Calu3 (cell line): ENCODE data around the gene CCDC92B. TPM values are rescaled to one million over a fixed set of nuclear protein-coding genes. Genes with fewer than 3 reads are reported as not detected.

Experiments used
- BruUV-seq: library from RNA; stranded (reverse); fragments of 400-500 nt; replicated peaks from 2 replicates; lab custom pipeline; 2021; lab: Mats Ljungman, UMichigan
- CTCF ChIA-PET: fragments of 300-600 bp; sonication (Branson Sonifier 250); formaldehyde crosslinking; loops from one replicate; lab custom pipeline; 2022; ENCODE audit warnings: antibody characterized with exemption; lab: Charles Lee
- DNase-seq: peaks from one replicate; pipeline ENCODE4 v3.0.0; 2022
- H3K27ac Mint-ChIP-seq: one replicate; pipeline ENCODE4 v1.8.0; 2022; ENCODE audit warnings: mixed read lengths; ENCODE audit not compliant: unreplicated experiment
- H3K27me3 Mint-ChIP-seq: one replicate; pipeline ENCODE4 v1.8.0; 2022; ENCODE audit warnings: mixed read lengths; ENCODE audit not compliant: unreplicated experiment
- H3K36me3 Mint-ChIP-seq: one replicate; pipeline ENCODE4 v1.8.0; 2022; ENCODE audit warnings: mild to moderate bottlenecking, moderate library complexity, mixed read lengths; ENCODE audit not compliant: insufficient read depth, unreplicated experiment
- H3K4me1 Mint-ChIP-seq: one replicate; pipeline ENCODE4 v1.8.0; 2022; ENCODE audit warnings: mild to moderate bottlenecking, low read depth, mixed read lengths; ENCODE audit not compliant: unreplicated experiment
- H3K4me3 Mint-ChIP-seq: one replicate; pipeline ENCODE4 v1.8.0; 2022; ENCODE audit warnings: mild to moderate bottlenecking, low read depth, moderate library complexity, mixed read lengths; ENCODE audit not compliant: unreplicated experiment
- H3K9me3 Mint-ChIP-seq: one replicate; pipeline ENCODE4 v1.8.0; 2022; ENCODE audit warnings: low read depth, mixed read lengths; ENCODE audit not compliant: unreplicated experiment
- intact Hi-C: fragments of 100-400 bp; cut with micrococcal nuclease; formaldehyde crosslinking; loops from one replicate; pipeline ENCODE4 v1.10.0; 2022; ENCODE audit not compliant: unreplicated experiment
- total RNA-seq: library from RNA; stranded (reverse); gene quantifications from 2 replicates; pipeline ENCODE4 v1.2.3, GENCODE V29; 2022
- TF ChIP-seq, protein P1 (sequence below): fragments of 200-600 bp; IDR thresholded peaks from one replicate; pipeline ENCODE4 v1.8.0; 2022; ENCODE audit warnings: antibody characterized with exemption; ENCODE audit not compliant: unreplicated experiment

The CCDC92B gene
- total RNA-seq, 1 experiment from 2014 or later = not detected

DNA sequence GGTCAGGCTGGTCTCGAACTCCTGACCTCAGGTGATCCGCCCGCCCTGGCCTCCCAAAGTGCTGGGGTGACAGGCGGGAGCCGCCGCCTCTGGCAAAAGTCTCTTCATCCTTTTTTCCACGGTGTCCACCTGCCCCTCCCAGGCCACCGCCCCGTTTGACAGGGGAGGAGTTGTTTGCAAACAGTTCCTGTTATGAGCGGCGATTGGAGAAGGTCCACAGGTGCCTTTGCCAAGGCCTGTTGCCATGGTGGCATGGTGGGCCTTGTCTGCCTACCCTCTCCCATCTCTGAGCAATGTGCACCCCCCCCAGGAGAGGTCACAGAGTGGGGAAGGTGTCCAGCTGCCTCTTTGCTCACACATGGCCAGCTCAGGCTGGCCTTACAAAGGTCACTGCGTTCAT lies 30.8 kb upstream of the CCDC92B start:
- Mint-ChIP-seq H3K36me3 (no peaks in the 10 kb centered on the region), H3K27ac (no peak overlapping the region), H3K4me3 (no peak overlapping the region), H3K9me3 (no peaks in the 10 kb centered on the region), H3K4me1 (peaks cover 6% of the 10 kb centered on the region), H3K27me3 (peaks cover 69% of the 10 kb centered on the region)
- CTCF ChIA-PET = no interaction called here
- no peak for DNase-seq
- no TSS peak for BruUV-seq
- intact Hi-C loops = no loop called here
- TF ChIP-seq, protein P1, sequence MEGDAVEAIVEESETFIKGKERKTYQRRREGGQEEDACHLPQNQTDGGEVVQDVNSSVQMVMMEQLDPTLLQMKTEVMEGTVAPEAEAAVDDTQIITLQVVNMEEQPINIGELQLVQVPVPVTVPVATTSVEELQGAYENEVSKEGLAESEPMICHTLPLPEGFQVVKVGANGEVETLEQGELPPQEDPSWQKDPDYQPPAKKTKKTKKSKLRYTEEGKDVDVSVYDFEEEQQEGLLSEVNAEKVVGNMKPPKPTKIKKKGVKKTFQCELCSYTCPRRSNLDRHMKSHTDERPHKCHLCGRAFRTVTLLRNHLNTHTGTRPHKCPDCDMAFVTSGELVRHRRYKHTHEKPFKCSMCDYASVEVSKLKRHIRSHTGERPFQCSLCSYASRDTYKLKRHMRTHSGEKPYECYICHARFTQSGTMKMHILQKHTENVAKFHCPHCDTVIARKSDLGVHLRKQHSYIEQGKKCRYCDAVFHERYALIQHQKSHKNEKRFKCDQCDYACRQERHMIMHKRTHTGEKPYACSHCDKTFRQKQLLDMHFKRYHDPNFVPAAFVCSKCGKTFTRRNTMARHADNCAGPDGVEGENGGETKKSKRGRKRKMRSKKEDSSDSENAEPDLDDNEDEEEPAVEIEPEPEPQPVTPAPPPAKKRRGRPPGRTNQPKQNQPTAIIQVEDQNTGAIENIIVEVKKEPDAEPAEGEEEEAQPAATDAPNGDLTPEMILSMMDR = no peak

DNA sequence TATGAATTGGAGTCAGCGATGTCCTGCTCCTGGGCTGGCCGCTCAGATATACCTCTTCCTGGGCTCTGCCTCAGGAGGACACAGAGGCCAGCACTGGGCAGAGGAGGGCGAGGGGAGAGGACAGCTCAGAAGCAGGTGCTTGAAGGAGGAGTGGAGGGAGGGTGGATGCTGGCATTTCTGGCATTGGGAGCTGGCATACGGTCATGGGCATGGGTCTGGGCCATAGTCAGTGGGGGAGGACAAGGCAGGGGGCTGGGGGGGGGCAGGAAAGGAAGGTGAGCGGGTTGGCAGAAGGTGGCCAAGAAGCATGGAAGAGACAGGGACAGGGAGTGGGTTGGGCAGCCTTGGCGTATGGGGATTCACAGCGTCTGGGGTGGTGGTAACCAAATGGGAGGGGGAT lies 30.1 kb upstream of the CCDC92B start:
- CTCF ChIA-PET = interaction anchor here (1.0 kb wide), 1 partner anchor 12 kb away, joined by 3 read pairs; no protein-coding TSS in a partner anchor

DNA sequence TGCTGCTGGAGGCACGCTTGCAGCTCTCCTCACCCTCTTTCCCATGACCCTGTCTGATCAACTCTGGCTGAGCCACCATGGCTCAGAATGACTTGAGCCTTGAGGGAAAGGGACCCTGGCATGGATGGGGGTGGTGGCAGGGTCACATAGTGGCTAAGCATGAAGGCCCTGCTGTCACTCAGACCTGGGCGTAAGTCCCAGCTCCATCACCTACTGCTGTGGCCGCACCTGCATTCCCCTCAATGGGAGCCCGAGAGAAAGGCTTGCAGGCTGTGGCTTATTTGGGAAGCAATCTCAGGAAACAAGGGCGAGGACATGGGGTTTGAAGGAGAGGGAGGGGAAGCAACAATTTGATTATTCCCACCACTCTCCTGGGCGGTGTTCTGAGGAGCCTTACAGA lies 29.0 kb upstream of the CCDC92B start:
- CTCF ChIA-PET = interaction anchor here (0.6 to 1.0 kb wide), 2 partner anchors 9 to 14 kb away, joined by 3 to 4 read pairs; no protein-coding TSS in a partner anchor

More for the DNA sequence above, 30.1 kb upstream of the CCDC92B start:
- intact Hi-C loops = no loop called here
- no peaks in the 10 kb centered on the region for H3K9me3 Mint-ChIP-seq
- TF ChIP-seq, protein P1 = no peak
- DNase-seq = no peak
- peaks cover 76% of the 10 kb centered on the region for H3K27me3 Mint-ChIP-seq
- no TSS peak for BruUV-seq
- no peak overlapping the region for H3K4me3 Mint-ChIP-seq
- H3K27ac Mint-ChIP-seq = no peak overlapping the region
- no peaks in the 10 kb centered on the region for H3K36me3 Mint-ChIP-seq
- peaks cover 6% of the 10 kb centered on the region for H3K4me1 Mint-ChIP-seq

DNA sequence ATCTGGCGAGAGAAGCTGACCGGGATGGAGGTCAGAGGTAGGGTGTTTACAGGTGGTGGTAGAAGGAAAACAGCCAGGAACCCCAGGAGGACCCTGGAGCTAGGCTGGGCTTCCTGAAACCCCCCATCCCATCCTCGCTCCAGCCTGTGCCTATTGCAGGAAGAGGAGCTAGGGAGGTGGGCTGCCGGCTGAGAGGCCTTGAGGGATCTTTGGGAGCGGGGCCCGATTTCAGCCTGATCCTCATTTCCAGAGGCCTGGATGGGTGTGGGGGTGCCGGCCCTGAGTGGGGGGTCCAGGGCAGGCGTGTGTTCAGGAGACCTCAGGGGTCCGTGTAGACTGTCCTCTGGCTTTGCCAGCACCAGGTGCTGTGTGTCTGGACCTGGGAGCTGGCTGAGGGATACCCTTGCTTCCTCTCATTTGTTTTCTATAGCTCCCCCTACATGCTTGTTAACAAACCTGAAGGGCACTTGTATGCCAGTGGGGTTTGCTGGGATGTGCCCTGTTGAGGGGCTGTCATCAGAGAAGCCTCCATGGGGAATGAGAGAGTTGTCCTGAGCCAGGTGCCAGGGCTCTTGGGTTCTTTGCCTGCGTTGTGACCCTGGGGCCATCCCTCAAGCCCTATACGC lies 27.9 kb upstream of the CCDC92B start:
- TF ChIP-seq, protein P1 = no peak
- no peak for DNase-seq
- no peaks in the 10 kb centered on the region for H3K36me3 Mint-ChIP-seq
- CTCF ChIA-PET = no interaction called here
- intact Hi-C loops = no loop called here
- peaks cover 89% of the 10 kb centered on the region for H3K27me3 Mint-ChIP-seq
- H3K9me3 Mint-ChIP-seq = no peaks in the 10 kb centered on the region
- H3K4me3 Mint-ChIP-seq = peak overlapping the region; percentile 65
- no TSS peak for BruUV-seq
- no peak overlapping the region for H3K27ac Mint-ChIP-seq
- peaks cover 6% of the 10 kb centered on the region for H3K4me1 Mint-ChIP-seq

More for the DNA sequence above, 29.0 kb upstream of the CCDC92B start:
- no peak for DNase-seq
- BruUV-seq = no TSS peak
- no peaks in the 10 kb centered on the region for H3K9me3 Mint-ChIP-seq
- no peak overlapping the region for H3K4me3 Mint-ChIP-seq
- peaks cover 86% of the 10 kb centered on the region for H3K27me3 Mint-ChIP-seq
- H3K4me1 Mint-ChIP-seq = peaks cover 6% of the 10 kb centered on the region
- no peak overlapping the region for H3K27ac Mint-ChIP-seq
- intact Hi-C loops = no loop called here
- TF ChIP-seq, protein P1 = no peak
- H3K36me3 Mint-ChIP-seq = no peaks in the 10 kb centered on the region
